AG04450 (cell line): ENCODE measurements around the gene ECHDC3. TPM values are rescaled to one million over a fixed set of nuclear protein-coding genes. Genes with fewer than 3 reads are reported as not detected.
"Not testable (repeated sequence)": the region's sequence is repeated elsewhere in the genome, so short reads cannot be mapped to it uniquely, and the experiment has no call there.

Source experiments
- CTCF ChIA-PET: fragments of 300-600, 350-600 bp; formaldehyde crosslinking; extraction: SDS; loops from one replicate; lab custom pipeline; 2022; ENCODE audit warnings: antibody characterized with exemption, inconsistent platforms; lab: Charles Lee
- POLR2A ChIA-PET: fragments of 350-600 bp; formaldehyde crosslinking; extraction: SDS; loops from one replicate; lab custom pipeline; 2021; ENCODE audit warnings: antibody characterized with exemption, inconsistent platforms; lab: Yijun Ruan, JAX
- DNase-seq: peaks from one replicate; pipeline ENCODE4 v3.0.0-alpha.2; 2011; ENCODE audit warnings: low read depth, low spot score
- H3K27ac ChIP-seq: one replicate; pipeline ENCODE4 v1.5.1; 2012; ENCODE audit warnings: low read depth, low read length, control low read depth
- H3K27me3 ChIP-seq: one replicate; pipeline ENCODE4 v1.6.0; 2012; ENCODE audit warnings: low read length; ENCODE audit not compliant: control insufficient read depth, insufficient read depth
- H3K4me3 ChIP-seq: 2 replicates; pipeline ENCODE4 v1.5.1; 2011; ENCODE audit warnings: mild to moderate bottlenecking, low read depth, low read length, control low read depth
- H3K9me3 ChIP-seq: 2 replicates; pipeline ENCODE4 v1.5.1; 2012; ENCODE audit warnings: low read length; ENCODE audit not compliant: control insufficient read depth, insufficient read depth
- polyA plus RNA-seq: library from polyadenylated mRNA; depleted of rRNA; stranded (reverse); fragments of >200 nt; gene quantifications from 2 replicates; pipeline ENCODE4 v1.2.3, GENCODE V29; 2011
- TF ChIP-seq, protein P1 (sequence below): IDR thresholded peaks from 2 replicates; pipeline ENCODE4 v1.5.1; 2011; ENCODE audit warnings: low read depth, low read length, control low read depth, inconsistent platforms

ECHDC3 gene
- polyA plus RNA-seq, 1 experiment = 1.3 TPM

DNA sequence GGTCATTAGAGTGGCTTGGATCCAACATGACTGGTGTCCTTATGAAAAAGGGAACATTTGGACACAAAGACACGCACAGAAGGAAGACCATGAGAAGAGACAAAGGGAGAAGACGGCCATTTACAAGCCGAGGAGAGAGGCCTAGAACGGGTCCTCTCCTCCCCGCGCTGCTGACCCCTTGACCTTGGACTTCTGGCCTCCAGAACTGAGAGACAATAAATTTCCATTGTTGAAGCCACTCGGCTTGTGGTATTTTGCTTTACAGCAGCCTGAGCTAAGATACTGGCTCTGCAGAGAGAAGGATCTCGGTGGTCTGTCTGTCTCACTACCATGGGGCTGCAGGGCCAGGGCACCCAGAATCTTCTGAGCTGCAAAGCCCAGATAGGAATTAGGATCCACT is 38.1 kb upstream of the ECHDC3 start:
- Histone ChIP-seq H3K4me3 (no peak overlapping the region), H3K27me3 (peaks cover 4% of the 10 kb centered on the region), H3K27ac (no peak overlapping the region), H3K9me3 (no peaks in the 10 kb centered on the region)
- ChIA-PET CTCF (no interaction called here), POLR2A (no interaction called here)
- DNase-seq = no peak
- TF ChIP-seq, protein P1, sequence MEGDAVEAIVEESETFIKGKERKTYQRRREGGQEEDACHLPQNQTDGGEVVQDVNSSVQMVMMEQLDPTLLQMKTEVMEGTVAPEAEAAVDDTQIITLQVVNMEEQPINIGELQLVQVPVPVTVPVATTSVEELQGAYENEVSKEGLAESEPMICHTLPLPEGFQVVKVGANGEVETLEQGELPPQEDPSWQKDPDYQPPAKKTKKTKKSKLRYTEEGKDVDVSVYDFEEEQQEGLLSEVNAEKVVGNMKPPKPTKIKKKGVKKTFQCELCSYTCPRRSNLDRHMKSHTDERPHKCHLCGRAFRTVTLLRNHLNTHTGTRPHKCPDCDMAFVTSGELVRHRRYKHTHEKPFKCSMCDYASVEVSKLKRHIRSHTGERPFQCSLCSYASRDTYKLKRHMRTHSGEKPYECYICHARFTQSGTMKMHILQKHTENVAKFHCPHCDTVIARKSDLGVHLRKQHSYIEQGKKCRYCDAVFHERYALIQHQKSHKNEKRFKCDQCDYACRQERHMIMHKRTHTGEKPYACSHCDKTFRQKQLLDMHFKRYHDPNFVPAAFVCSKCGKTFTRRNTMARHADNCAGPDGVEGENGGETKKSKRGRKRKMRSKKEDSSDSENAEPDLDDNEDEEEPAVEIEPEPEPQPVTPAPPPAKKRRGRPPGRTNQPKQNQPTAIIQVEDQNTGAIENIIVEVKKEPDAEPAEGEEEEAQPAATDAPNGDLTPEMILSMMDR = no peak

DNA sequence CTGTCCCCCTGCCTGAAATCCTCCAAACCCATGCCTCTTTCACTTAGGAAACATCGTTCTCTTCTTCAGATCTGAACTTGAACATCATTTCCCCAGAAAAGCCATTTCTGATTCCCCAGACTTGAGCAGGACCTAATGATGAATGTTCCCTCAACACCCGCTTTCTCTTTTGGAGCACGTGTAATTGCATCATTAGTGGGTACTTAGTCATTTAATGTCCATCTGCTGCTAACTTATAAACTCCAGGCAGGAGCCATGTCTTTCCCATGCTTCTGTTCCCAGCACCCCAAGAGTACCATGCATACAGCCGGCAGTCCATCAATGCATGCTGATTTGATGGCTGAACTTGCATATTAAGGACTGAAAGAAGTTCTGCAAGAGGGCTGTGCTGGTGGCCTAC is 36.5 kb upstream of the ECHDC3 start:
- no peak for DNase-seq
- TF ChIP-seq, protein P1 = no peak
- CTCF ChIA-PET = no interaction called here
- H3K27me3 ChIP-seq = peaks cover 8% of the 10 kb centered on the region
- H3K27ac ChIP-seq = no peak overlapping the region
- POLR2A ChIA-PET = no interaction called here
- H3K4me3 ChIP-seq = no peak overlapping the region
- no peaks in the 10 kb centered on the region for H3K9me3 ChIP-seq

DNA sequence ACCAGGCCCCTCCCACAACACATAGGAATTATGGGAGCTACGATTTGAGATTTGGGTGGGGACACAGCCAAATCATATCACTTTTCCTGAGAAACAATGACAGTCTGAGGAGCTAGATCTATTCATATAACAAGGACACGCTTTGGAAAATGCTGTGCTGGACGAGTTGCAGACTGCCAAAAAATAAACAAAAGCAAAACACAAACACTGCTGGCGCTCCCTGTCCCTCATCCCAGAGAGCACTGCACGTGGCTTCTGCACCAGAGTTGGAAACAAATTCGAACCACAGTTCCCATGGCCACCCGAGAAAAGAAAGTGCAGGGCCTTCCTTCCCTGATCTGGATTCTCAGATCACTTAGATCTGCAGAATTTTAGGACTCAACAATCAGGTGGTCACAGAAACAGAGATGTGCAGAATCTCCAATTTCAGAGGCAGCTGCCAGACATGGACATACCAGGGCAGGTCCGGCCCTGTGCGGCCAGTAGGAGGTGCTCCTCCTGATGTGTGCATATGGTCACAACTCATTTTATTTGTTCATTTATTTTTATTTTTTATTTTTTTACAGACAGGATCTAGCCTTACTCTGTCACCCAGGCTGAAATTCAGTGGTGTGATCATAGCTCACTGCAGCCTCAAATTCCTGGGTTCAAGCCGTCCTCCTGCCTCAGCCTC is 35.2 kb upstream of the ECHDC3 start:
- ChIA-PET POLR2A (no interaction called here), CTCF (no interaction called here)

DNA sequence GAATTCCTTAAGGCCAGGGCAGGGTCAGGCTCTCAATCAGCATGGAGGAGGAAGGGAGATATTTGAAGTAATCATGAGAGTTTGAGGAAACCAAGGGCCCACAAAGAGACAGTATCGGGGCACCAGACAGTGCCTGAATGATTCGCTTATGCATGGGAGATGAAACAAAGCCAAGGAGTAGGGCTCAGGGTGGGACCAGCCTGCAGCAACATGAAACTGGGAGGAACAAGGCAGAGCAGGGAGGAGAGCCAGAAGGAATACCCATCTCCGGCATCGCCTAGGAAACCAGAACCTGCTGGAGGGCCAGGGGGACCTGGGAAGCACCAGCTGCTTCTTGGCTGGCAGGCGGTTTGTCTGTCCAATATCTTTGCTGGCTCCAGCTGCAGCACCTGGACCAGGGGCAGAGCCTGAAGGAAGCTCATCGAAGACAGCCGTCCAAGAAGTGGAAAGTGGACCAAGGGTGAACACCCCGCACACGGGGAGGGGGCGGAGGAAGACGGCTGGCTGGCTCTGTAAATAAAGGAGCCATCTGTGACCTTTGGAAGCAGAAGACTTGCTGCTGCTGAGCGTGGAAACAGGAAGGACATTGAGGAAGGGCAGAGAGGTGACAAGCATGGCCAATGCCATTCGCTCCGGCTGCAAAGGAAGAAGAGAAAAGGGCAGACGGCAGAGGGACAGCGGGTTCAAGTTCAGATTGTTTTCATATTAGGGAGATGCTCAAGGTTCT is 34.4 kb upstream of the ECHDC3 start:
- Histone ChIP-seq H3K9me3 (no peaks in the 10 kb centered on the region), H3K27me3 (peaks cover 12% of the 10 kb centered on the region), H3K27ac (no peak overlapping the region), H3K4me3 (no peak overlapping the region)
- no peak for DNase-seq
- ChIA-PET POLR2A (no interaction called here), CTCF (no interaction called here)
- TF ChIP-seq, protein P1 = no peak

More for the DNA sequence above, 35.2 kb upstream of the ECHDC3 start:
- DNase-seq = no peak
- no peak overlapping the region for H3K27ac ChIP-seq
- TF ChIP-seq, protein P1 = no peak
- H3K9me3 ChIP-seq = no peaks in the 10 kb centered on the region
- H3K4me3 ChIP-seq = no peak overlapping the region
- H3K27me3 ChIP-seq = peaks cover 8% of the 10 kb centered on the region

DNA sequence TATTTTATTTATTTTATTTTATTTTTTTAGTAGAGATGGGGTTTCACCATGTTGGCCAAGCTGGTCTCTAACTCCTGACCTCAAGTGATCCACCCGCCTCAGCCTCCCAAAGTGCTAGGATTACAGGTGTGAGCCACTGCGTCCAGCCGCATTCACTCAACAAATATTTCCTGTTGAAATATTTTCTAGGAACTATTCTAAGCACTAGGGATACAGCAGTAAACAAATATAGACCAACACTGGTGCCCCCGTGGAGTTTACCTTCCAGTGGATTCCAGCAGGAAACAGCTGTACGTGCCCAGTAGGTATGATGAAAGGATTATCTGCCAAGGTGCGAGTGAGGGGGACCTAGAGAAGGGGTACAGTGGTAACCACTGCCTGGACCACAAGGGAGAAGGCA is 33.4 kb upstream of the ECHDC3 start:
- DNase-seq, H3K4me3 ChIP-seq, H3K27ac ChIP-seq, POLR2A ChIA-PET, H3K9me3 ChIP-seq: not testable (repeated sequence)
- H3K27me3 ChIP-seq = peaks cover 12% of the 10 kb centered on the region
- CTCF ChIA-PET = interaction anchor here (0.9 kb wide), 1 partner anchor 193 kb away, joined by 3 read pairs; no protein-coding TSS in a partner anchor
